Activated CD4-positive, alpha-beta T cell treated with anti-CD3 and anti-CD28 coated beads for 36 hours (primary cell): Measurements from ENCODE around the gene IL4I1. TPM values are rescaled to one million over a fixed set of nuclear protein-coding genes. Genes with fewer than 3 reads are reported as not detected.

Experiments used
- ATAC-seq: fragments of 200-7000 bp; cut with Tn5 transposase; one replicate; pipeline ENCODE4 v1.10.0; 2021; ENCODE audit warnings: mild to moderate bottlenecking, moderate library complexity
- CTCF ChIA-PET: fragments of 350-600 bp; sonication (Branson Sonifier 250); formaldehyde crosslinking; loops from one replicate; lab custom pipeline; 2021; ENCODE audit warnings: antibody characterized with exemption; lab: Charles Lee
- POLR2A ChIA-PET: fragments of 350-600 bp; sonication (Branson Sonifier 250); formaldehyde crosslinking; loops from one replicate; lab custom pipeline; 2021; ENCODE audit warnings: antibody characterized with exemption, inconsistent platforms; lab: Charles Lee
- DNase-seq: peaks from one replicate; pipeline ENCODE4 v3.0.0-alpha.2; 2020
- H3K27ac Mint-ChIP-seq: one replicate; pipeline ENCODE4 v1.8.0; 2021; ENCODE audit warnings: mixed read lengths
- H3K27me3 Mint-ChIP-seq: one replicate; pipeline ENCODE4 v1.8.0; 2021; ENCODE audit warnings: mixed read lengths
- H3K36me3 Mint-ChIP-seq: one replicate; pipeline ENCODE4 v1.8.0; 2021; ENCODE audit warnings: low read depth, mixed read lengths
- H3K4me1 Mint-ChIP-seq: one replicate; pipeline ENCODE4 v1.8.0; 2021; ENCODE audit warnings: mixed read lengths
- H3K4me3 Mint-ChIP-seq: one replicate; pipeline ENCODE4 v1.8.0; 2021; ENCODE audit warnings: mild to moderate bottlenecking, moderate library complexity, mixed read lengths
- H3K9me3 Mint-ChIP-seq: one replicate; pipeline ENCODE4 v1.8.0; 2021; ENCODE audit warnings: low read depth, mixed read lengths
- intact Hi-C, 2 experiments: fragments of 100-400 bp; cut with DNase I in 1 of 2; cut with micrococcal nuclease in 1 of 2; formaldehyde crosslinking; loops; one replicate each; pipeline versions ENCODE4 v1.14.2 to v1.15.1; 2022 to 2024; cut with DNase I, micrococcal nuclease
- total RNA-seq, 2 experiments: library from RNA; stranded (reverse); gene quantifications; one replicate each; pipeline ENCODE4 v1.2.3, GENCODE V29; 2021

The IL4I1 gene
- total RNA-seq, 2 experiments from 2014 or later: 21.2 to 22.2 TPM

DNA sequence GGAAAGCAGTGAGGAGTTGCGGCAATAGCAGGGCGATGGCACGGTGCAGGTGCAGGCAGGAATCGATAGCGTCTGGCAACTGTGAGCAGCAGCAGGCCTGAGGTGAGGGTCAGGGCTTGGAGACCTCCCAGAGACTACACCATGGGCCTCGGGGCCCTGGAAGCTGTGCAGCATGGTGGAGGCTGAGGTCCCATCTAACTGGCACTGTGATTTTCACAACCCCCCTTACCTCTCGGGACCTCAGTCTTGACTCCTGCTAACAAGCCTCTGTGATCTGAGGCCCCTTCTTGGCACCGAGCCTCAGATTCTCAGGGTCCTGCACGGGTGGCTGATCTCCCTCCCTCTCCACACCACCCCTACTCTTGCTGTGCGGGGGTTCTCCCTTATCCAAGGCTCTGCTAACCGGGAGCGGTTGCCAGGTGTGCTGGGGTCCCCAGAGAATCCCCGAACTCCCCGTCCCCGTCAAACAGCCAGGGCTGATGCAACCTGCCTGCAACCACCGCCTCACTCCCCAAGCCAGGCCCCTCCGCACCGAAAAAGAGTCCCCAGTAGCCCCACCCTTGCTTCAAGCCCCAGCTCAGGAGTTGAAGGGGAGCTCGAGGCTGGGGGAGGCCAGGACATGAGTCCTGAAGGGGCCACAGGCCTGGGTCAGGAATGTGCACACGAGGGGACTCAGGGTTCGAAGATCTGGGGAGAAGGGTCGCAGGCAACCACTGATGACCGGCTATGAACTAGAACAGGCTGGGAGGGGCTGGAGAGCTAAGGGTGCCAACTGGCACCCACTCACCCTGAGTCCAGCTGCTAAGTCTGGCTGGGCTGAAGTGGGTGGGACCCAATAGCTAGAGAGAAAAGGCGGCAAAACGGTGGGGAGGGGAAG, 27.6 kb upstream of the IL4I1 start:
- H3K27ac Mint-ChIP-seq: peak overlapping the region; percentile 42
- peaks cover 65% of the 10 kb centered on the region for H3K4me1 Mint-ChIP-seq
- no peak overlapping the region for H3K4me3 Mint-ChIP-seq
- H3K9me3 Mint-ChIP-seq: no peaks in the 10 kb centered on the region
- no peaks in the 10 kb centered on the region for H3K27me3 Mint-ChIP-seq
- CTCF ChIA-PET: no interaction called here
- no peak for DNase-seq
- POLR2A ChIA-PET: no interaction called here
- intact Hi-C loops: no loop called here
- H3K36me3 Mint-ChIP-seq: peaks cover 60% of the 10 kb centered on the region
- ATAC-seq: no peak

DNA sequence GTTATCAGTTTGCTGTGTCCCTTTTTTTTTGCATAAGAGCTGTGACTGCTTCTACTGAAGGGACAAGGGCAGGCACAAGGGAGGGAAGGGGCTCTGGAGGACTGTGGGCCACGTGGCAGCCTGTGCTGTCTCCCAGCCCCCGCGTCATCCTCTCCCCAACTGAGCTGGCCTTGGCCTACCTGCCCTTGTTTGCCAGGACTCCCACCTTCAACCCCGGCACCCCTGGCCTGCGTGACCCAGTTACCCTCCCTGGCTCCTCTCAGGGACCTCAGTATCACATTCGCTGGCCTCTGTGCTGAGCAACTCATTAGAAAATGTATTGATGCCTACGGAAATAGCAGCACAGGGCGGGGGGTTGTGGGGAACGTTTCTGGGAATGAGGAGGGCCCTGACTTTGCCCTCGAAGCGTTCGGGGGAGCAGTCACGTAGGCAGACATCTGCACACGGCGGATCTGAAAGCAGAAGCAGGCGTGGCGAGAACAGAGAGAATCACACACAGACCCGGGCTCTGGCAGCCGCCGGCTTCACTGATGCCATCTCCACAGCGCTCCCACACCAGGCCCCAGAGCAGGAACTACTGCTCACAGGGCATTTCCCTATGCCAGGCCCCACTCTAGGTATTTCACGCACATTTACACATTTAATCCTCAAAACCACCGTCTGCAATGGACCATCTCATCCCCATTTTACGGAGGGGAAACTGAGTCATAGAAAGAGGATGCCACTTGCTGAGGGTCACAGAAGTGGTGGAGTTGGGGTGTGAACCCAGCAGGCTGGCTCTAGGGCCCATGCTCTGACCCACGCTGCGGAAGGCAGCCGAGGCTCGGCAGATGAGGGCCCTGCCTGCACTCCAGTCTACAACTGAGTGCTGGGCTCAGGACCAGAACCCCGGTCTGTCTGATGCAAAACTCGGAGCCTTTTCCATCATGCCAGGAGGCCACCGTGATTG, 26.6 kb upstream of the IL4I1 start:
- Mint-ChIP-seq H3K9me3 (no peaks in the 10 kb centered on the region), H3K27me3 (no peaks in the 10 kb centered on the region), H3K36me3 (peaks cover 56% of the 10 kb centered on the region), H3K27ac (peak overlapping the region; percentile 37), H3K4me1 (peaks cover 61% of the 10 kb centered on the region), H3K4me3 (no peak overlapping the region)
- DNase-seq (no peak), ATAC-seq (no peak)
- intact Hi-C loops: no loop called here
- POLR2A ChIA-PET: interaction anchor here (0.6 kb wide), 1 partner anchor 54 kb away, joined by 3 read pairs; no protein-coding TSS in a partner anchor
- CTCF ChIA-PET: no interaction called here

DNA sequence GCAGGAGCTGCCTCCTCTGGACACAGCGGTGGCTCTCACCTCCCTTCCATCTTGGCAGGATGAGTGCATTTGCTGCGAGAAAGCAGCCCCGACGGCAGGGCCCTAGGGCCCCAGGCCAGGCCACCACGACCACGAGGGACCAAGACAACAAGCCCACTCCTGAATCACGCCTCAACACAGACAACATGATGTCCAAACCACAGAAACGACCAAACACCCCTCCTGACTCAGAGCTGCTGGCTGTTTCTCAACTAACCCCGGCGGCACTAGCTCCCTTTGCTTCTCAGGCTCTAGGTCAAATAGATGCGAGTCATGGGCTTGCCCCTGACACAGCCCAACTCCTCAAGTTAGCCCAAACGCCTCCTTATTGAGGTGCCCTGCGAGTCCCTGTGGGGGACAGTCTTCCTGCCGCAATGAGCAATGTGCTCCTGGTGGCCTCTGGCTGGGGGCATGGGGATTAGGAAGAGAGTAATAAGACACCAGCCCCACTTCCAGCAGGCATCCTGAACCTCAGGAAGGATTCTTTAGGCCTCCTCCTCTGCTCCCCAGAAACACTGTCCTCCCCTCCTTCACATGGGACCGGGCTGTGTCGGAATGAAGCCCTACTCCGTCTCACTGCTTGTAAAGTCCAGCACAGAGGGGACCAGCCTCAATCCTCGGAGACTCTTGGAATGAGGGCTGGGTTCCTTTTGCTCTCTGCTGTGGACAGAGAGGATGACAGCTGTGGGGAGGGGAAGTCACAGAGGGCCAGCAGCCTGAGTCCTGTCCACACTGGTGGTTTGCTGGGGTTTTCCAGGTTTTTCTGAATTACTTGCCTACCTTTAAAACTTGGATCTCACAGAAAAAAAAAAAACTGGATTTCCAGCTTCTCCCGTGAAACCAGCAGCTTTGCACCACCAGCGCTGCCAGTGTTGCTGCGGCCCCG, 25.4 kb upstream of the IL4I1 start:
- Mint-ChIP-seq H3K27me3 (no peaks in the 10 kb centered on the region), H3K4me3 (no peak overlapping the region), H3K9me3 (no peaks in the 10 kb centered on the region), H3K36me3 (peaks cover 56% of the 10 kb centered on the region), H3K4me1 (peaks cover 52% of the 10 kb centered on the region), H3K27ac (peak overlapping the region; percentile 55)
- ChIA-PET CTCF (no interaction called here), POLR2A (interaction anchor here (0.9 kb wide), 1 partner anchor 25 kb away, joined by 3 read pairs; no protein-coding TSS in a partner anchor)
- DNase-seq: peak; percentile 30
- intact Hi-C loops: no loop called here
- ATAC-seq: peak; percentile 65

DNA sequence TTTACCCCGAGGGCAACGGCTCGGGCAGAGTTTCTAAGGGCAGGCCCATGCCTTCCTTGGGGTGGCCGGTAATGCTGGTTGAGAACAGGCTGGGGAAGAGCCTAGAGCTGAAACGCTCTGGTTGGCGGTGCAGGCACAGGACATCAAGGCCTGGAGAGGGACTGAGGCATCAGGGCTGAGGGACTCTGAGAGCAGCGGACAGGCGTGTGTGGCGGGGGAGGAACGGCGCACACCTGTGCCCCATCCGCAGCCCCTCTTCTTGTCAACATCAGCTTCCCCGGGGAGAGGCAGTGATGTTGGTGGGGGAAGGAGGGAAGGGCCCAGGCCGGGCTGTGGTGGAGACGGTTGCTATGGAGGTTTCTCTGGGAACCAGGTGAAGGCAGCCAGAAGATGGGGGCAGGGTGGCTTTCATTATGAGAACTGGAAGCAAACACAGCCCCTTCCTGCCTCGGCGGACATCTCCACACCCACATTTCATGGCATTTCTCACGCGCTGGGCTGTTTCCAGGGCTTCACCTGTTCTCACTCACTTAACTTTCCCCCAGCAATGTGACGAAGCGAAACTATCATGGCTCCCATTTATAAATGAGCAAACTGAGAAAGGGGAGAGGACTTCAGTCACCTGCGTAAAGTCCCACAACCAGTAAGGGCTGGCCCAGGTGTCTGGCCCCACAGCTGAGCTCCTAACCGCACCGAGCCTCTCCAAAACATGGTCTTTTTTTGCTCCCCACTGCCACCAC, 24.1 kb upstream of the IL4I1 start:
- DNase-seq (peak; percentile 37), ATAC-seq (peak; percentile 28)
- Mint-ChIP-seq H3K36me3 (peaks cover 58% of the 10 kb centered on the region), H3K4me1 (peaks cover 46% of the 10 kb centered on the region), H3K27me3 (no peaks in the 10 kb centered on the region), H3K27ac (peak overlapping the region; percentile 59), H3K4me3 (no peak overlapping the region), H3K9me3 (no peaks in the 10 kb centered on the region)
- CTCF ChIA-PET: interaction anchor here (0.9 kb wide), 1 partner anchor 64 kb away, joined by 3 read pairs; no protein-coding TSS in a partner anchor
- intact Hi-C loops: no loop called here
- POLR2A ChIA-PET: interaction anchor here (0.9 kb wide), 1 partner anchor 23 kb away, joined by 3 read pairs; no protein-coding TSS in a partner anchor

DNA sequence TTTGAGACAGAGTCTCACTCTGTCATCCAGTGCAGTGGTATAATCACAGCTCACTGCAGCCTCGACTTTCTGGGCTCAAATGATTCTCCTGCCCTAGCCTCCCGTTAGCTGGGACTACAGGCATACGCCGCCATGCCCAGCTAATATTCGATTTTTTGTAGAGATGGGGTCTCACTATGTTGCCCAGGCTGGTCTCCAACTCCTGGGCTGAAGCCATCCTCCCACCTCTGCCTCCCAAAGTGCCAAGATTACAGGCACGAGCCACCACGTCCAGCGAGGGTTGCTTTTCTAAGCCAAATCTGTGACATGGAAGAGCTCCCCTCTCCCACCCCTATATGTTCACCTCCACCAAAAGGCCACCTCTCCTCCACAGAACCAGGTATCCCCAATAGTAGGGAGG, 21.4 kb upstream of the IL4I1 start:
- Mint-ChIP-seq H3K36me3 (peaks cover 64% of the 10 kb centered on the region), H3K9me3 (no peaks in the 10 kb centered on the region), H3K4me3 (no peak overlapping the region), H3K4me1 (peaks cover 54% of the 10 kb centered on the region), H3K27me3 (no peaks in the 10 kb centered on the region), H3K27ac (no peak overlapping the region)
- CTCF ChIA-PET: interaction anchor here (0.6 kb wide), 1 partner anchor 388 kb away, joined by 3 read pairs; no protein-coding TSS in a partner anchor
- ATAC-seq: no peak
- no peak for DNase-seq
- intact Hi-C loops: no loop called here
- POLR2A ChIA-PET: interaction anchor here (0.8 kb wide), 1 partner anchor 9 kb away, joined by 3 read pairs; no protein-coding TSS in a partner anchor

DNA sequence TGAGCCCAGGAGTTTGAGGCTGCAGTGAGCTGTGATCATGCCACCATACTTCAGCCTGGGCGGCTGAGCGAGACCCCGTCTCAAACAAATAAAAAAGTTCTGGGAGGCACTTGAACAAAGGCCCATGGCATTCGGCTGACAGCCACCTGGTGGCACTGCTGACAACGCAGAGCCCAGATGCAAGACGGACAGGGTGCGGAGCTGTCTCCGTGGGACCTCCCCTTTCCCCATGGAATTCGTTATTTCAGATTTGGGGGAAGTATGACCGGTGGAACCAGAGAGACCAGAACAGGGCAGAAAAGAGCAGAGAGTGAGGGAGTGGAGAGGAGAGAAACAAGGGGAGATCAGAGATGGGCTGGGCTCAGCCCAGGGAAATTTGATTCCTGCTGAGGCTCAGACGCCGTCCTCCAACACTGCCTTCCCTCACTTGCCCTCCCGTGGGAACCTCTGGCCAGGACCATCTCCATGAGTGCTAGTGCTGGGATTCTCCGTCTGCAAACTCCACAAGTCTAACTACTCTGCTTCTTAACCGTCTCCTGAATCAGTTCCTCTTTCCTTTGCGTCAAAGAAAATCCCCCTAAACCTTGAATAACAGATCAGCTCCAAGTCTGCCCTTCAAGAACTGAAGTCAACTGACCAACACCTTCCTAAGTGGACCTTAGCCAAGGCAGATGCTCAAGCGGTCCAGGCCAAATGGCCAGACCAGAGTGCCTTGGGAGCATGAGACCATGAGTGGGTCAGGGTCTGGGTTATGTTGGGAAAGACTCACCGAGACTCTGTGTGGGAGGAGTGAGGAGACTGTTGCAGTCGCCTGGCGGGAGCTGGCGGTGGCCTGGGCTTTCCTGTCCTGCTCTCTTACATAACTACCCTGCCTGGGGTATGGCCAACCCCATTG, 20.4 kb upstream of the IL4I1 start:
- Mint-ChIP-seq H3K27me3 (no peaks in the 10 kb centered on the region), H3K4me1 (peaks cover 56% of the 10 kb centered on the region), H3K36me3 (peaks cover 67% of the 10 kb centered on the region), H3K9me3 (no peaks in the 10 kb centered on the region), H3K27ac (no peak overlapping the region), H3K4me3 (no peak overlapping the region)
- ChIA-PET POLR2A (interaction anchor here (0.6 kb wide), 1 partner anchor 133 kb away, joined by 4 read pairs; no protein-coding TSS in a partner anchor), CTCF (interaction anchor here (0.6 to 0.7 kb wide), 2 partner anchors 12 to 387 kb away, joined by 3 read pairs; no protein-coding TSS in a partner anchor)
- ATAC-seq (no peak), DNase-seq (no peak)
- intact Hi-C loops: no loop called here

DNA sequence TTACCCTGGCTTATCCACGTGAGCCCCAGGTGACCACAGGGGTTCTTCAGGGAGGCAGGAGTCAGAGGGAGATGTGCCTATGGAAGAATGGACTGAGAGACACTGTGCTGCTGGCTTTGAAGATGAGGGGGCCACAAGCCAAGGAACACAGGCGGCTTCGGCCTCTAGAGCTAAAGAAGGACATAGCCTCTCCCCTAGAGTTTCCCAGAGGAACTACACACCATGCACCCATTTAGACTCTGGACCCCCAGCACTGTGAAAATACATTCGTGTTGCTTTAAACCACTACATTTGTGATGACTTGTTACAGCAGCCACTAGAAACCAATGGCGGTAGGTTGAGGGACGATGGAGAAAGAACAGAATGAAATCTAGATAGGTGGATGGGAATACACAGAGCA, 18.6 kb upstream of the IL4I1 start:
- POLR2A ChIA-PET: no interaction called here
- H3K36me3 Mint-ChIP-seq: peaks cover 69% of the 10 kb centered on the region

DNA sequence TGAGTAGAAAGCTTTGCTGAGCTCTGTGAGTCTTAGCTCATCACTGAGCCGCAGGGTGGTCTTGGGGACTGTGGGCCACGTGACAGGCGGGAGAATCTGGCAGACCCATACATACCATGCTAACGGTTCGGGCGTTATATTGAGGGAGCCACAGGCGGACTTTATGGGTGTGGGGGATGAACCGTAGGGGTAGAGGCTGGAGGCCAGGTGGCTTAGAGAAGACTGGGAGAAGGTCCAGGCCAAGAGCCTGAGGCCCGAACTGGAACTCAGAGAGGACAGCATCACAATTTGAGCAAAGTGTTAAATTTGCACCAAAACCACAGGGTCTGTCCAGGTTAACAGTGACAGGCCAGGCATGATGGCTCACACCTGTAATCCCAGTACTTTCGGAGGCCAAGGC, 17.0 kb upstream of the IL4I1 start:
- peaks cover 79% of the 10 kb centered on the region for H3K36me3 Mint-ChIP-seq
- no peak overlapping the region for H3K4me3 Mint-ChIP-seq

More for the DNA sequence above, 18.6 kb upstream of the IL4I1 start:
- intact Hi-C loops: no loop called here
- no peak for ATAC-seq
- peak overlapping the region; percentile 23 for H3K27ac Mint-ChIP-seq
- H3K9me3 Mint-ChIP-seq: no peaks in the 10 kb centered on the region
- CTCF ChIA-PET: interaction anchor here (1.2 kb wide), 1 partner anchor 9 kb away, joined by 4 read pairs; no protein-coding TSS in a partner anchor
- DNase-seq: no peak
- no peaks in the 10 kb centered on the region for H3K27me3 Mint-ChIP-seq
- H3K4me3 Mint-ChIP-seq: no peak overlapping the region
- H3K4me1 Mint-ChIP-seq: peaks cover 55% of the 10 kb centered on the region

DNA sequence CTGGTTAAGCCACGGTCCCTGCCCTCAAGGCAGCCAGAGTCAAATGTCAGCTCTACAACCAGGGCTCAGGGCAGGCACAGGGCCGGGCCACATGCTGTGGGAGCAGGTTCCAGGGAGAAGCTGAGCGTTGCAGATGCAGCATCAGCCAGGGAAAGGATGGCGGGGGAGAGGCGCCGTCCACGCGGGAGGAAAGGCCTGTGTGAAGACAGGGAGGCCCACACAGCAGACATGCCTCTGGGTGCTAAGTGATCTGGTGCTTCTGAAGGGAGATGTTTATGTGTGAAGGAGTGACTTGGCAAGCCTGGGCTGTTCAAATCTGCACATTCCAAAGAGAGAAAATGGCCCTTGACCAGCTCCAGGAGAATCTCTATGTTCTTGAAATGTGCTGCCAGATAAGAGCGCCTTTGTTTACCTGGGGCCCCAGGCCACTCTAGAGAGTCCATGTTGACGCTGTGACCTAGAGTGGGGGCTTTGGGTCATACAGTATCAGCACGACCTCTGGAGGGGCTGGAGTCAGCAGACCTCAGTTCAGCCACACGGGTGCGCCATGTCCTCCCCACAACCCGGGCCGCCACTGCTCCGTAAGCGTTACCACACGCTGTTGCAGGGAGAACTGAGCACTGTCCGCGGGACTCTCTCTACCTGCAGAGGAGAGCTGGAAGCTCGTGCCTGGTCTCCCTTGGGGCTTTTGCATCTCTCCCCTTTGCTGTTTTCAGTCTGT, 16.4 kb upstream of the IL4I1 start:
- Mint-ChIP-seq H3K36me3 (peaks cover 80% of the 10 kb centered on the region), H3K4me3 (no peak overlapping the region), H3K27me3 (no peaks in the 10 kb centered on the region), H3K9me3 (no peaks in the 10 kb centered on the region), H3K4me1 (peaks cover 55% of the 10 kb centered on the region), H3K27ac (peak overlapping the region; percentile 92)
- ATAC-seq (no peak), DNase-seq (peak; percentile 26)
- ChIA-PET CTCF (interaction anchor here (1.5 kb wide), 1 partner anchor 23 kb away, joined by 3 read pairs; no protein-coding TSS in a partner anchor), POLR2A (interaction anchor here (0.6 to 0.7 kb wide), 3 partner anchors 44 to 145 kb away, joined by 3 to 5 read pairs (median 4); no protein-coding TSS in a partner anchor)
- intact Hi-C loops: no loop called here

More for the DNA sequence above, 17.0 kb upstream of the IL4I1 start:
- ChIA-PET POLR2A (no interaction called here), CTCF (interaction anchor here (0.6 to 1.5 kb wide), 3 partner anchors 9 to 120 kb away, joined by 3 read pairs; no protein-coding TSS in a partner anchor)
- intact Hi-C loops: no loop called here
- Mint-ChIP-seq H3K27me3 (no peaks in the 10 kb centered on the region), H3K27ac (peak overlapping the region; percentile 92), H3K9me3 (no peaks in the 10 kb centered on the region), H3K4me1 (peaks cover 51% of the 10 kb centered on the region)
- ATAC-seq (no peak), DNase-seq (no peak)
